NT2/D1 (cell line): Measurements from ENCODE around the gene SLC1A2.

ENCODE experiments used
- YY1 ChIP-seq: IDR thresholded peaks from 2 replicates; pipeline ENCODE4 v1.6.1; 2011; ENCODE audit not compliant: insufficient read length, insufficient read depth
- ZNF274 ChIP-seq: IDR thresholded peaks from 2 replicates; pipeline ENCODE4 v1.6.1; 2011; ENCODE audit warnings: mild to moderate bottlenecking, low read depth, low read length

DNA sequence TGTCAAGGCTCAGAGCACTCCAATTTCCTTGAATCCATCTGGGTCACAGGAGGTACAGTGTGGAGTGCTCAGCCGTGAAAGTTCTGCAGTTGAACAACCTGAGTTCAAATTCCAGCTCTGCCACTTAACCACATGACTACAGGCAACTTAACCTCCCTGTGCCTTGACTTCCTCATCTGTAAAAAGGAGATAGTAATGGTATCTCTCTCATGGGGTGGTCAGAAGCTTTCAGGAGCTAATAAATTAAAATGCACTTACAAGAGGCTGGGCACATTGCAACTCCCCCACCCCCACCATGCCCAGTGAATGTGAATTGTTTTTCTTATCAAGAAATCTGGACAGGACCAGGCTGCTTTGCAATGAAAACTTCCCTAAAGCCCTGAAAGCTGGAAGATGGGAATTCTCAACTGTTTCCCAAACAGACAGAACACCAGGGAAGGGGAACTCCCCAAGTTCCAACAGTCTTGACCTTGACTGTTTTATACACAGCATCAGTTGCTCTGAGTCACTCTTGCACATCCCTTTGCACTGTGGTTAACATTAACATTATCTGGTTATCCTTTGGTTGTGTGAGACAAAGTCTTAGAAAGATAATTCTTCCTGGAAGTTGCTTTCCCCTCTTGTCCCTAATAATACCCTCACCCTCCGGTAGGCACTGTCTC, 137.0 kb downstream of the SLC1A2 start:
- TF ChIP-seq YY1 (no peak), ZNF274 (no peak)
